K562 (cell line): Measurements from ENCODE around the gene RAD50. TPM values are rescaled to one million over a fixed set of nuclear protein-coding genes. Genes with fewer than 3 reads are reported as not detected.

ENCODE experiments used
- CHD4 ChIP-seq: fragments of 200-600 bp; sonication (generic); IDR thresholded peaks from 3 replicates; pipeline ENCODE4 v1.6.1; 2012; ENCODE audit warnings: low read depth, mild to moderate bottlenecking, mixed read lengths, low read length, inconsistent platforms; ENCODE audit not compliant: insufficient read depth, insufficient replicate concordance, poor library complexity, severe bottlenecking
- CREM ChIP-seq: IDR thresholded peaks from 2 replicates; pipeline ENCODE4 v1.6.1; 2014; ENCODE audit warnings: antibody characterized with exemption, low read depth
- ETS2 ChIP-seq: IDR thresholded peaks from 2 replicates; pipeline ENCODE4 v1.6.1; 2016; ENCODE audit warnings: borderline replicate concordance, missing genetic modification characterization, mild to moderate bottlenecking, moderate library complexity, missing compliant biosample characterization; ENCODE audit not compliant: poor library complexity, severe bottlenecking
- GABPA ChIP-seq: fragments of 200-800 bp; sonication (Bioruptor generic); conservative IDR thresholded peaks from 2 replicates; pipeline ENCODE4 v1.6.1; 2016; ENCODE audit warnings: low read depth, missing genetic modification characterization, missing compliant biosample characterization
- GTF2F1 ChIP-seq: IDR thresholded peaks from 2 replicates; pipeline ENCODE4 v1.6.1; 2011; ENCODE audit warnings: low read depth, low read length, improper control_type of control experiment
- LEF1 ChIP-seq: fragments of 450-650 bp; IDR thresholded peaks from 2 replicates; pipeline ENCODE4 v1.6.1; 2016; ENCODE audit warnings: mild to moderate bottlenecking
- NR3C1 ChIP-seq: sonication (generic); formaldehyde crosslinking; IDR thresholded peaks from 2 replicates; pipeline ENCODE4 v1.8.1; 2022; ENCODE audit warnings: missing genetic modification reagents
- TEAD1 ChIP-seq, 2 experiments: fragments of 450-650 bp in 1 of 2; sonication (generic) in 1 of 2; formaldehyde crosslinking; IDR thresholded peaks; 2 replicates each; pipeline versions ENCODE4 v1.4.0 to v1.8.0; 2020 to 2022; ENCODE audit warnings: mild to moderate bottlenecking in 2 of 2, missing genetic modification reagents in 1 of 2
- ZNF197 ChIP-seq: fragments of 200-800 bp; sonication (Bioruptor generic); IDR thresholded peaks from 2 replicates; pipeline ENCODE4 v1.6.1; 2016; ENCODE audit warnings: low read depth, missing genetic modification characterization, missing compliant biosample characterization
- polyA plus RNA-seq, 8 experiments: library from polyadenylated mRNA; depleted of rRNA in 4 of 8; stranded (reverse) in 5 of 8; unstranded in 3 of 8; fragments of >200 nt; fragmentation: Nextera tagmentation in 2 of 8; fragmentation: Illumina TruSeq in 1 of 8; extraction: Ambion mirVana in 2 of 8; extraction: Trizol in 1 of 8; gene quantifications; 2 replicates each; pipeline versions ENCODE4 v1.2.1 to v1.2.3, GENCODE V29; 2011 to 2014; ENCODE audit warnings: inconsistent platforms in 1 of 8, missing spikeins in 1 of 8
- total RNA-seq, 7 experiments: library from RNA; depleted of rRNA in 6 of 7; stranded (reverse); fragments of >200 nt in 6 of 7; fragmentation: Illumina TruSeq in 2 of 7; extraction: Trizol in 2 of 7; gene quantifications; 2 replicates each; pipeline versions ENCODE4 v1.2.1 to v1.2.3, GENCODE V29; 2011 to 2021; ENCODE audit warnings: low replicate concordance in 1 of 7
- TF ChIP-seq, protein P1 (sequence below): fragments of 450-650 bp; conservative IDR thresholded peaks from 2 replicates; pipeline ENCODE4 v1.6.1; 2016; ENCODE audit warnings: missing genetic modification characterization, low read depth, mild to moderate bottlenecking, missing compliant biosample characterization, moderate library complexity
- TF ChIP-seq, protein P2 (sequence below): fragments of 450-650 bp; IDR thresholded peaks from 2 replicates; pipeline ENCODE4 v1.6.1; 2016; ENCODE audit warnings: mild to moderate bottlenecking, moderate library complexity
- TF ChIP-seq, protein P3 (sequence below), 2 experiments: fragments of 450-650 bp; conservative IDR thresholded peaks; 2 replicates each; pipeline ENCODE4 v1.6.1; 2017; ENCODE audit warnings: mild to moderate bottlenecking in 2 of 2, moderate library complexity in 2 of 2

RAD50 gene
- total and polyA plus RNA-seq, 9 of the 15 experiments (the other 6 are each of a cell fraction or from before 2014, with no cell fraction given) = 15.3 to 74.2 (median 44.1) TPM

DNA sequence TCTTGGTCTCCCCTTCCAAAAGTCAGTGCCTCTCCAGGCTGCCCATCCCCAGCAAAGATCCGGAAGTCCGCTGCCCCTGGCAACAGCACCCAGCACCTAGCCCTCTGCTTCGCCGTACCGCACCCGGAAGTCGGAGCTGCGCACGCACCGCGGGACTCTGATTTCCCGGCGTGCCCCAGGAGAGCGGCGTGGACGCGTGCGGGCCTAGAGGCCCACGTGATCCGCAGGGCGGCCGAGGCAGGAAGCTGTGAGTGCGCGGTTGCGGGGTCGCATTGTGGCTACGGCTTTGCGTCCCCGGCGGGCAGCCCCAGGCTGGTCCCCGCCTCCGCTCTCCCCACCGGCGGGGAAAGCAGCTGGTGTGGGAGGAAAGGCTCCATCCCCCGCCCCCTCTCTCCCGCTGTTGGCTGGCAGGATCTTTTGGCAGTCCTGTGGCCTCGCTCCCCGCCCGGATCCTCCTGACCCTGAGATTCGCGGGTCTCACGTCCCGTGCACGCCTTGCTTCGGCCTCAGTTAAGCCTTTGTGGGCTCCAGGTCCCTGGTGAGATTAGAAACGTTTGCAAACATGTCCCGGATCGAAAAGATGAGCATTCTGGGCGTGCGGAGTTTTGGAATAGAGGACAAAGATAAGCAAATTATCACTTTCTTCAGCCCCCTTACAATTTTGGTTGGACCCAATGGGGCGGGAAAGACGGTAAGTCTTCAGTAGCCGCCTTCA, at the start of gene RAD50 (continued):
- no peak for TF ChIP-seq ETS2 (tag)
- TF ChIP-seq, protein P1, sequence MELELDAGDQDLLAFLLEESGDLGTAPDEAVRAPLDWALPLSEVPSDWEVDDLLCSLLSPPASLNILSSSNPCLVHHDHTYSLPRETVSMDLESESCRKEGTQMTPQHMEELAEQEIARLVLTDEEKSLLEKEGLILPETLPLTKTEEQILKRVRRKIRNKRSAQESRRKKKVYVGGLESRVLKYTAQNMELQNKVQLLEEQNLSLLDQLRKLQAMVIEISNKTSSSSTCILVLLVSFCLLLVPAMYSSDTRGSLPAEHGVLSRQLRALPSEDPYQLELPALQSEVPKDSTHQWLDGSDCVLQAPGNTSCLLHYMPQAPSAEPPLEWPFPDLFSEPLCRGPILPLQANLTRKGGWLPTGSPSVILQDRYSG (tag) = 0 out of 2 replicates have a peak, but pooled peaks have one; percentile 43
- peak; percentile 82 for TF ChIP-seq CREM
- TF ChIP-seq, protein P2, sequence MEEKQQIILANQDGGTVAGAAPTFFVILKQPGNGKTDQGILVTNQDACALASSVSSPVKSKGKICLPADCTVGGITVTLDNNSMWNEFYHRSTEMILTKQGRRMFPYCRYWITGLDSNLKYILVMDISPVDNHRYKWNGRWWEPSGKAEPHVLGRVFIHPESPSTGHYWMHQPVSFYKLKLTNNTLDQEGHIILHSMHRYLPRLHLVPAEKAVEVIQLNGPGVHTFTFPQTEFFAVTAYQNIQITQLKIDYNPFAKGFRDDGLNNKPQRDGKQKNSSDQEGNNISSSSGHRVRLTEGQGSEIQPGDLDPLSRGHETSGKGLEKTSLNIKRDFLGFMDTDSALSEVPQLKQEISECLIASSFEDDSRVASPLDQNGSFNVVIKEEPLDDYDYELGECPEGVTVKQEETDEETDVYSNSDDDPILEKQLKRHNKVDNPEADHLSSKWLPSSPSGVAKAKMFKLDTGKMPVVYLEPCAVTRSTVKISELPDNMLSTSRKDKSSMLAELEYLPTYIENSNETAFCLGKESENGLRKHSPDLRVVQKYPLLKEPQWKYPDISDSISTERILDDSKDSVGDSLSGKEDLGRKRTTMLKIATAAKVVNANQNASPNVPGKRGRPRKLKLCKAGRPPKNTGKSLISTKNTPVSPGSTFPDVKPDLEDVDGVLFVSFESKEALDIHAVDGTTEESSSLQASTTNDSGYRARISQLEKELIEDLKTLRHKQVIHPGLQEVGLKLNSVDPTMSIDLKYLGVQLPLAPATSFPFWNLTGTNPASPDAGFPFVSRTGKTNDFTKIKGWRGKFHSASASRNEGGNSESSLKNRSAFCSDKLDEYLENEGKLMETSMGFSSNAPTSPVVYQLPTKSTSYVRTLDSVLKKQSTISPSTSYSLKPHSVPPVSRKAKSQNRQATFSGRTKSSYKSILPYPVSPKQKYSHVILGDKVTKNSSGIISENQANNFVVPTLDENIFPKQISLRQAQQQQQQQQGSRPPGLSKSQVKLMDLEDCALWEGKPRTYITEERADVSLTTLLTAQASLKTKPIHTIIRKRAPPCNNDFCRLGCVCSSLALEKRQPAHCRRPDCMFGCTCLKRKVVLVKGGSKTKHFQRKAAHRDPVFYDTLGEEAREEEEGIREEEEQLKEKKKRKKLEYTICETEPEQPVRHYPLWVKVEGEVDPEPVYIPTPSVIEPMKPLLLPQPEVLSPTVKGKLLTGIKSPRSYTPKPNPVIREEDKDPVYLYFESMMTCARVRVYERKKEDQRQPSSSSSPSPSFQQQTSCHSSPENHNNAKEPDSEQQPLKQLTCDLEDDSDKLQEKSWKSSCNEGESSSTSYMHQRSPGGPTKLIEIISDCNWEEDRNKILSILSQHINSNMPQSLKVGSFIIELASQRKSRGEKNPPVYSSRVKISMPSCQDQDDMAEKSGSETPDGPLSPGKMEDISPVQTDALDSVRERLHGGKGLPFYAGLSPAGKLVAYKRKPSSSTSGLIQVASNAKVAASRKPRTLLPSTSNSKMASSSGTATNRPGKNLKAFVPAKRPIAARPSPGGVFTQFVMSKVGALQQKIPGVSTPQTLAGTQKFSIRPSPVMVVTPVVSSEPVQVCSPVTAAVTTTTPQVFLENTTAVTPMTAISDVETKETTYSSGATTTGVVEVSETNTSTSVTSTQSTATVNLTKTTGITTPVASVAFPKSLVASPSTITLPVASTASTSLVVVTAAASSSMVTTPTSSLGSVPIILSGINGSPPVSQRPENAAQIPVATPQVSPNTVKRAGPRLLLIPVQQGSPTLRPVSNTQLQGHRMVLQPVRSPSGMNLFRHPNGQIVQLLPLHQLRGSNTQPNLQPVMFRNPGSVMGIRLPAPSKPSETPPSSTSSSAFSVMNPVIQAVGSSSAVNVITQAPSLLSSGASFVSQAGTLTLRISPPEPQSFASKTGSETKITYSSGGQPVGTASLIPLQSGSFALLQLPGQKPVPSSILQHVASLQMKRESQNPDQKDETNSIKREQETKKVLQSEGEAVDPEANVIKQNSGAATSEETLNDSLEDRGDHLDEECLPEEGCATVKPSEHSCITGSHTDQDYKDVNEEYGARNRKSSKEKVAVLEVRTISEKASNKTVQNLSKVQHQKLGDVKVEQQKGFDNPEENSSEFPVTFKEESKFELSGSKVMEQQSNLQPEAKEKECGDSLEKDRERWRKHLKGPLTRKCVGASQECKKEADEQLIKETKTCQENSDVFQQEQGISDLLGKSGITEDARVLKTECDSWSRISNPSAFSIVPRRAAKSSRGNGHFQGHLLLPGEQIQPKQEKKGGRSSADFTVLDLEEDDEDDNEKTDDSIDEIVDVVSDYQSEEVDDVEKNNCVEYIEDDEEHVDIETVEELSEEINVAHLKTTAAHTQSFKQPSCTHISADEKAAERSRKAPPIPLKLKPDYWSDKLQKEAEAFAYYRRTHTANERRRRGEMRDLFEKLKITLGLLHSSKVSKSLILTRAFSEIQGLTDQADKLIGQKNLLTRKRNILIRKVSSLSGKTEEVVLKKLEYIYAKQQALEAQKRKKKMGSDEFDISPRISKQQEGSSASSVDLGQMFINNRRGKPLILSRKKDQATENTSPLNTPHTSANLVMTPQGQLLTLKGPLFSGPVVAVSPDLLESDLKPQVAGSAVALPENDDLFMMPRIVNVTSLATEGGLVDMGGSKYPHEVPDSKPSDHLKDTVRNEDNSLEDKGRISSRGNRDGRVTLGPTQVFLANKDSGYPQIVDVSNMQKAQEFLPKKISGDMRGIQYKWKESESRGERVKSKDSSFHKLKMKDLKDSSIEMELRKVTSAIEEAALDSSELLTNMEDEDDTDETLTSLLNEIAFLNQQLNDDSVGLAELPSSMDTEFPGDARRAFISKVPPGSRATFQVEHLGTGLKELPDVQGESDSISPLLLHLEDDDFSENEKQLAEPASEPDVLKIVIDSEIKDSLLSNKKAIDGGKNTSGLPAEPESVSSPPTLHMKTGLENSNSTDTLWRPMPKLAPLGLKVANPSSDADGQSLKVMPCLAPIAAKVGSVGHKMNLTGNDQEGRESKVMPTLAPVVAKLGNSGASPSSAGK = peak; percentile 98
- TF ChIP-seq ZNF197 (CRISPR knock-in tag) = no peak
- TF ChIP-seq GTF2F1 = peak; percentile 16; the same call in 1 of the 2 replicates
- TF ChIP-seq LEF1 = no peak; the same call in none of the 2 replicates
- peak; percentile 80; the same call in 1 of the 2 replicates for TF ChIP-seq NR3C1 (CRISPR knock-in tag)
- peak; percentile 59 to 71; a peak in 1 of 4 replicates for TF ChIP-seq TEAD1 (CRISPR knock-in tag; IDR thresholded peaks at IDR 0.05)
- peak; percentile 85 for TF ChIP-seq GABPA (tag)
- peak; percentile 61 for TF ChIP-seq CHD4
- TF ChIP-seq, protein P3, sequence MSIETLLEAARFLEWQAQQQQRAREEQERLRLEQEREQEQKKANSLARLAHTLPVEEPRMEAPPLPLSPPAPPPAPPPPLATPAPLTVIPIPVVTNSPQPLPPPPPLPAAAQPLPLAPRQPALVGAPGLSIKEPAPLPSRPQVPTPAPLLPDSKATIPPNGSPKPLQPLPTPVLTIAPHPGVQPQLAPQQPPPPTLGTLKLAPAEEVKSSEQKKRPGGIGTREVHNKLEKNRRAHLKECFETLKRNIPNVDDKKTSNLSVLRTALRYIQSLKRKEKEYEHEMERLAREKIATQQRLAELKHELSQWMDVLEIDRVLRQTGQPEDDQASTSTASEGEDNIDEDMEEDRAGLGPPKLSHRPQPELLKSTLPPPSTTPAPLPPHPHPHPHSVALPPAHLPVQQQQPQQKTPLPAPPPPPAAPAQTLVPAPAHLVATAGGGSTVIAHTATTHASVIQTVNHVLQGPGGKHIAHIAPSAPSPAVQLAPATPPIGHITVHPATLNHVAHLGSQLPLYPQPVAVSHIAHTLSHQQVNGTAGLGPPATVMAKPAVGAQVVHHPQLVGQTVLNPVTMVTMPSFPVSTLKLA (conservative IDR thresholded peaks at IDR 0.05) = peak; percentile 97 to 98
